ENCODE measurements around the gene TOB1. TPM values are rescaled to one million over a fixed set of nuclear protein-coding genes. Genes with fewer than 3 reads are reported as not detected.
"Not testable (repeated sequence)": the region's sequence is repeated elsewhere in the genome, so short reads cannot be mapped to it uniquely, and the experiment has no call there.

The TOB1 gene
- total RNA-seq, 2 experiments from 2014 or later: 15.2 to 26.4 TPM

GRCh38 chr17:50861822-50862528 lies 4.2 kb downstream of the TOB1 start:
- no peaks in the 10 kb centered on the region for H3K9me3 ChIP-seq (ENCODE audit: low read length)
- H3K79me2 ChIP-seq (ENCODE audit: insufficient read depth, low read depth, low read length): peaks cover 28% of the 10 kb centered on the region; the same call in 1 of the 2 replicates
- H3K4me2 ChIP-seq (ENCODE audit: low read length): no peak overlapping the region
- H3K9me2 ChIP-seq (ENCODE audit: insufficient read depth, low read length): no peaks in the 10 kb centered on the region
- ChIA-PET POLR2A (interaction anchor here (1.1 kb wide), 2 partner anchors 10 to 87 kb away, joined by 3 to 6 read pairs; no protein-coding TSS in a partner anchor), CTCF (ENCODE audit: unreplicated experiment) (no interaction called here)
- intact Hi-C loops (cut with micrococcal nuclease; ENCODE audit: unreplicated experiment): loop anchor here (10.0 kb wide), 1 partner anchor 373 kb away; no protein-coding TSS in a partner anchor
- no peak overlapping the region for H2AFZ ChIP-seq (ENCODE audit: low read length)
- TF ChIP-seq, protein P1, sequence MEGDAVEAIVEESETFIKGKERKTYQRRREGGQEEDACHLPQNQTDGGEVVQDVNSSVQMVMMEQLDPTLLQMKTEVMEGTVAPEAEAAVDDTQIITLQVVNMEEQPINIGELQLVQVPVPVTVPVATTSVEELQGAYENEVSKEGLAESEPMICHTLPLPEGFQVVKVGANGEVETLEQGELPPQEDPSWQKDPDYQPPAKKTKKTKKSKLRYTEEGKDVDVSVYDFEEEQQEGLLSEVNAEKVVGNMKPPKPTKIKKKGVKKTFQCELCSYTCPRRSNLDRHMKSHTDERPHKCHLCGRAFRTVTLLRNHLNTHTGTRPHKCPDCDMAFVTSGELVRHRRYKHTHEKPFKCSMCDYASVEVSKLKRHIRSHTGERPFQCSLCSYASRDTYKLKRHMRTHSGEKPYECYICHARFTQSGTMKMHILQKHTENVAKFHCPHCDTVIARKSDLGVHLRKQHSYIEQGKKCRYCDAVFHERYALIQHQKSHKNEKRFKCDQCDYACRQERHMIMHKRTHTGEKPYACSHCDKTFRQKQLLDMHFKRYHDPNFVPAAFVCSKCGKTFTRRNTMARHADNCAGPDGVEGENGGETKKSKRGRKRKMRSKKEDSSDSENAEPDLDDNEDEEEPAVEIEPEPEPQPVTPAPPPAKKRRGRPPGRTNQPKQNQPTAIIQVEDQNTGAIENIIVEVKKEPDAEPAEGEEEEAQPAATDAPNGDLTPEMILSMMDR (conservative IDR thresholded peaks at IDR 0.05; ENCODE audit: low read length): no peak
- TF ChIP-seq EZH2phosphoT487 (IDR thresholded peaks at IDR 0.05; ENCODE audit: borderline replicate concordance, low read depth, low read length): no peak
- H3K36me3 ChIP-seq (ENCODE audit: insufficient read depth, low read length): peaks cover 20% of the 10 kb centered on the region
- H3K4me1 ChIP-seq (ENCODE audit: insufficient read depth, low read length, poor library complexity, severe bottlenecking): peaks cover 8% of the 10 kb centered on the region
- BruUV-seq (replicated peaks): no TSS peak
- peaks cover 11% of the 10 kb centered on the region; the same call in 1 of the 2 replicates for H4K20me1 ChIP-seq (ENCODE audit: insufficient read depth, low read length)
- no peak overlapping the region for H3K4me3 ChIP-seq (ENCODE audit: low read depth, low read length, poor library complexity, severe bottlenecking)
- DNase-seq (ENCODE audit: low spot score): no peak
- H3K27ac ChIP-seq (ENCODE audit: low read depth, low read length, poor library complexity, severe bottlenecking): no peak overlapping the region

- no peak overlapping the region for H3K4me3 ChIP-seq (ENCODE audit: low read depth, low read length, poor library complexity, severe bottlenecking)
- no peaks in the 10 kb centered on the region for H3K9me2 ChIP-seq (ENCODE audit: insufficient read depth, low read length)
- DNase-seq (ENCODE audit: low spot score): no peak
- ChIA-PET CTCF (ENCODE audit: unreplicated experiment) (no interaction called here), POLR2A (interaction anchor here (1.1 kb wide), 2 partner anchors 9 to 87 kb away, joined by 3 to 6 read pairs; no protein-coding TSS in a partner anchor)
- H3K27ac ChIP-seq (ENCODE audit: low read depth, low read length, poor library complexity, severe bottlenecking): no peak overlapping the region
- H3K4me1 ChIP-seq (ENCODE audit: insufficient read depth, low read length, poor library complexity, severe bottlenecking): peaks cover 8% of the 10 kb centered on the region
- H3K9me3 ChIP-seq (ENCODE audit: low read length): no peaks in the 10 kb centered on the region
- H3K4me2 ChIP-seq (ENCODE audit: low read length): no peak overlapping the region
- H4K20me1 ChIP-seq (ENCODE audit: insufficient read depth, low read length): peaks cover 11% of the 10 kb centered on the region; the same call in 1 of the 2 replicates
- H3K79me2 ChIP-seq (ENCODE audit: insufficient read depth, low read depth, low read length): peaks cover 28% of the 10 kb centered on the region; the same call in 1 of the 2 replicates
- TF ChIP-seq, protein P1 (conservative IDR thresholded peaks at IDR 0.05; ENCODE audit: low read length): no peak
- no peak for TF ChIP-seq EZH2phosphoT487 (IDR thresholded peaks at IDR 0.05; ENCODE audit: borderline replicate concordance, low read depth, low read length)
- BruUV-seq (replicated peaks): no TSS peak
- H2AFZ ChIP-seq (ENCODE audit: low read length): no peak overlapping the region
- intact Hi-C loops (cut with micrococcal nuclease; ENCODE audit: unreplicated experiment): loop anchor here (10.0 kb wide), 1 partner anchor 373 kb away; no protein-coding TSS in a partner anchor
- H3K36me3 ChIP-seq (ENCODE audit: insufficient read depth, low read length): peaks cover 20% of the 10 kb centered on the region
Observed at GRCh38 chr17:50861334-50861676, 4.8 kb downstream of the TOB1 start.

DNA sequence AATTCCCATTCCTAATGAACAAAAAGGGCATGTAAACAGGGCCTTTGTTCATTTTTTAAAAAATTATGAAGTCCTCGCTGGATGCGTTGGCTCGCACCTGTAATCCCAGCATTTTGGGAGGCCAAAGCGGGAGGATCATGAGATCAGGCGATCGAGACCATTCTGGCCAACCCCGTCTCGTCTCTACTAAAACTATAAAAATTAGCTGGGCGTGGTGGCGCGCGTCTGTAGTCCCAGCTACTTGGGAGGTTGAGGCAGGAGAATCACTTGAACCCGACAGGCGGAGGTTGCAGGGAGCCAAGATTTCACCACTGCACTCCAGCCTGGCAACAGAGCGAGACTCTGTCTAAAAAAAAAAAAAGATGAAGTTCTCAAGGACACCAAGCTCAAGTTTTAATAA lies 6.4 kb downstream of the TOB1 start:
- H3K4me1 ChIP-seq (ENCODE audit: insufficient read depth, low read length, poor library complexity, severe bottlenecking); H3K4me2 ChIP-seq (ENCODE audit: low read length); BruUV-seq (replicated peaks); H3K9me2 ChIP-seq (ENCODE audit: insufficient read depth, low read length); H2AFZ ChIP-seq (ENCODE audit: low read length); H3K27ac ChIP-seq (ENCODE audit: low read depth, low read length, poor library complexity, severe bottlenecking); H4K20me1 ChIP-seq (ENCODE audit: insufficient read depth, low read length); H3K9me3 ChIP-seq (ENCODE audit: low read length); H3K4me3 ChIP-seq (ENCODE audit: low read depth, low read length, poor library complexity, severe bottlenecking); DNase-seq (ENCODE audit: low spot score): not testable (repeated sequence)
- H3K36me3 ChIP-seq (ENCODE audit: insufficient read depth, low read length): peaks cover 20% of the 10 kb centered on the region
- POLR2A ChIA-PET: interaction anchor here (0.8 to 1.4 kb wide), 2 partner anchors 43 to 76 kb away, joined by 3 to 4 read pairs; no protein-coding TSS in a partner anchor
- intact Hi-C loops (cut with micrococcal nuclease; ENCODE audit: unreplicated experiment): loop anchor here (10.0 kb wide), 1 partner anchor 375 kb away; no protein-coding TSS in a partner anchor
- CTCF ChIA-PET (ENCODE audit: unreplicated experiment): interaction anchor here (1.0 kb wide), 1 partner anchor 90 kb away, joined by 4 read pairs; no protein-coding TSS in a partner anchor
- H3K79me2 ChIP-seq (ENCODE audit: insufficient read depth, low read depth, low read length): peaks cover 22% of the 10 kb centered on the region; the same call in 1 of the 2 replicates
